AG09319 (cell line): ENCODE data around the gene ADGRL1.
A peak's percentile ranks its signal among the peaks of the same experiment; 100 is the strongest.

Experiments used
- DNase-seq: peaks from one replicate; pipeline ENCODE4 v3.0.0-alpha.2; 2010; ENCODE audit warnings: low read depth; ENCODE audit errors: extremely low read depth
- TF ChIP-seq, protein P1 (sequence below): IDR thresholded peaks from 2 replicates; pipeline ENCODE4 v1.5.1; 2011; ENCODE audit warnings: low read depth, mild to moderate bottlenecking, inconsistent platforms, low read length, moderate library complexity

ADGRL1 gene

DNA sequence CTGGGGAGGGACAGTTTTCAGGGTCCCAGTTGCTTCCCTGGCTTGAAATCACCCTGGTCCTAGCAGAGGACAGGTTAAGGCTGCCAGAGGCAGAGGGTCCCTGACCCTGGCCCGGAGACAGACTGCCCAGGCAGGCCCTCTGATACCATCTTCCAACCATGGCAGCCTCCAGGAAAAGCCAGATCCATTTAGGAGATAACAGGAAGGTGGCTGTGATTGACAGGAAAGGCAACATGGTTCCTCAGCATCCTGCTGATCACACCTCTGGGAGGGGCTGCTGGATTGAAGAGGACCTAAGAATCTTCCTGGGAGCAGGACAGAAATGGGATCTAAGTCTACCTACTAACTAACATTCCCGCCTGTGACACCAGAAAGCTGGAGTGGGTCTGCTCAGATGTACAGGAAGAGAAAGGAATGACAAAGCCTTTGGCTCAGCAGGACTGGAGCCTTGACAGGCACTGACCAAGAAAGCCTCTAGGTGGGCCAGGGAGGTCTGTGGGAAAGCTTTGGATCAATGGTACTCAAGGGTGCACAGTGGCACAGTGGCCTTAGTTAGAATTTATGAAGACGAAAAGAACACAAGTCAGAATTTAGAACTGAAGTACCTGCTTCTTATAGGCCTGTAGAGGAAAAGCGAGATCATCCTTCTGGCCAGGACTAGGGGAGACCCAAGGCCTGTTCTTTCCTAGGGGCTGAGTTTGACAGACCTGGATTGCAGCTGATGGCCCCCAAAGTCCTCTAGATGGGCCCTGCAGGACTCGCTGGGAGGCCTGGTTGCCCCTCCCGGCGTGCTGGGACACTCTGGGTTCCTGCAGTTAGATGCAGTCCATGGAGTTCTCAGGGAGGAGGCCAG lies 86.1 kb downstream of the ADGRL1 start:
- TF ChIP-seq, protein P1, sequence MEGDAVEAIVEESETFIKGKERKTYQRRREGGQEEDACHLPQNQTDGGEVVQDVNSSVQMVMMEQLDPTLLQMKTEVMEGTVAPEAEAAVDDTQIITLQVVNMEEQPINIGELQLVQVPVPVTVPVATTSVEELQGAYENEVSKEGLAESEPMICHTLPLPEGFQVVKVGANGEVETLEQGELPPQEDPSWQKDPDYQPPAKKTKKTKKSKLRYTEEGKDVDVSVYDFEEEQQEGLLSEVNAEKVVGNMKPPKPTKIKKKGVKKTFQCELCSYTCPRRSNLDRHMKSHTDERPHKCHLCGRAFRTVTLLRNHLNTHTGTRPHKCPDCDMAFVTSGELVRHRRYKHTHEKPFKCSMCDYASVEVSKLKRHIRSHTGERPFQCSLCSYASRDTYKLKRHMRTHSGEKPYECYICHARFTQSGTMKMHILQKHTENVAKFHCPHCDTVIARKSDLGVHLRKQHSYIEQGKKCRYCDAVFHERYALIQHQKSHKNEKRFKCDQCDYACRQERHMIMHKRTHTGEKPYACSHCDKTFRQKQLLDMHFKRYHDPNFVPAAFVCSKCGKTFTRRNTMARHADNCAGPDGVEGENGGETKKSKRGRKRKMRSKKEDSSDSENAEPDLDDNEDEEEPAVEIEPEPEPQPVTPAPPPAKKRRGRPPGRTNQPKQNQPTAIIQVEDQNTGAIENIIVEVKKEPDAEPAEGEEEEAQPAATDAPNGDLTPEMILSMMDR: no peak
- no peak for DNase-seq

DNA sequence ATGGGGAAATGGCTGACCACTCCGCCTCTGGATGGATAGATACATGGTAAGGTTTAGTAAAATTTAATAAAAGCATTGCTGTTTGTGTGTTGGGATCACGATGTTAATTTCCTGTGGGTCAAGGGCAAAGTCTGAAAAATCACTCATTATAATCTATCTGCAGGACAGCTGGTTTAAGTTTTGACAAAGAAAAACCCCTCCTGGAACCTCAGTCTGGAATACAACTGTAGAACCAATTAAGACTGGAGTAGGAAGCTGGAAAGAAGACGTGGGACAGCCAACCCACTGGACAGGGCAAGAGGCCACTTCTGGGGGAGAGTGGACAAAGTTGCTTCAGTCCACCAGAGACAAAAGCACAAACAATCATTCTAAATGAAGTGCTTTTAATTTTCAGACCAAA lies 86.8 kb downstream of the ADGRL1 start:
- no peak for DNase-seq
- TF ChIP-seq, protein P1: no peak

DNA sequence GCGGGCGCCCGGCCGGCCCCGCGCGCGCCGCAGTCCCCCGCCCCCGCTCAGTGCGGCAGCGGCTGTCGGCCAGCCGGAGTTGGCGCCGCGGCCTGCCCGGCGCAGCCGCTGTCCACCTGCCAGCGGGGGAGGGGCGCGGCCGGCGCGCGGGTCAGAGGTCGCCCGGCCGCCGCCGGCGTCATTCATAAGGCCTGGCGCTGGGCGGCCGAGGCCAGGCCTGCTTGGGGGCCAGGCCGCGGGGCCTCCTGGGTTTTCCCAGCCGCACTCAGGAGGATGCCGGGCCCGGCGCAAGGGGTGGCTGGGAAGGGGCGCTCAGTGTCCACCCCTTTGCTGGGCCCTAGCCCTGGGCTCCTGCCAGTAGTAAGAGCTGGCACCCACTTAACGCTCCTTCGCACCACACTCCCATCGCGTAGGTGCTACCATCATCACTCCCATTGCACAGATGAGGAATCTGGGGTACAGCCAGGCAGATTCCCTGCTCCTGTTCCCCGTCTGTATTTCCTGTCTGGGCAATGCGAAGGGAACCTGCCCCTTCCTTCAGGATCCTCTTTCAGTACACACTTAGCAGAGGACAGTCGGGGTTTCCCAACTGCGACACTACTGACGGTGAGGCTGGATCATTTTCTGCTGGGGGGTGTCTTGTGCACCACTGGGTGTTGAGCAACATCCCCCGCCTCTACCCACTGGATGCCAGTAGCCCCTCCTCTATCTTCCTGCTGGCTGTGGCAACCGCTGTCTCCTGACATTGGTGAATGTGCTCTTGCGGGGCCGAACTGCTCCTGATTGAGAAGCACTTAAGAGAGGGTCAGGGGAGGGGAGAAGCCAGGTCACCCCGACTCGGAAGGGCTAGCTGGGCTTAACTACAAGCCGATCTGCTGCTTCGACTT lies 87.6 kb downstream of the ADGRL1 start:
- peak; percentile 65 for DNase-seq

DNA sequence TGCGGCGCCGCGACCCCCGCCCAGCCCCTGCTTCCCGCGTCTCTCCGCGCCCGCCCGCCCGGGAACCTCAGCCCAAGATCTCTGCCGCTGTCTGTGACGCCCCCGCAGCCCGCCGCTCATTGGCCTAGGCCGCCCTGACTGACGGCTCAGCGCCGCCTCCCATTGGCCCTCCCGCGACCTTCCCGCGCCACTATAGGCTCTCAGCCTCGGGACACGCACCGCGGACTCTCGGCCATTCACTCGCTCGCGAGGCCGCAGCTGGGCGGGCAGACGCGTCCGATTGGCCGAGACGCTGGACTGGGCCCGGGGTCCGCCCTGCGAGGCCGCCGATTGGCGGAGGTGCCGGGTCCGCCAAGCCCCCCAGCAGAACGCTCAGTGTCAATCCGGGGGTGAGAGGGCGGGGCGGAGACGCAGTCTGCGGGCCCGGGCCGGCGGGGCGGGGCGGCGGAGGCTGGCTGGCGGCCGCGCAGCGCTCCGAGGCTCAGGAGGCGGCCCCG lies 88.3 kb downstream of the ADGRL1 start, which contains the start of gene PRKACA:
PRKACA (minus strand) TSS at position 95 of the 497 bp plus-strand sequence. CDS start 215 bp downstream, outside the sequence.
- TF ChIP-seq, protein P1: no peak
- peak; percentile 98 for DNase-seq

More for the DNA sequence above, 87.6 kb downstream of the ADGRL1 start:
- TF ChIP-seq, protein P1: no peak

DNA sequence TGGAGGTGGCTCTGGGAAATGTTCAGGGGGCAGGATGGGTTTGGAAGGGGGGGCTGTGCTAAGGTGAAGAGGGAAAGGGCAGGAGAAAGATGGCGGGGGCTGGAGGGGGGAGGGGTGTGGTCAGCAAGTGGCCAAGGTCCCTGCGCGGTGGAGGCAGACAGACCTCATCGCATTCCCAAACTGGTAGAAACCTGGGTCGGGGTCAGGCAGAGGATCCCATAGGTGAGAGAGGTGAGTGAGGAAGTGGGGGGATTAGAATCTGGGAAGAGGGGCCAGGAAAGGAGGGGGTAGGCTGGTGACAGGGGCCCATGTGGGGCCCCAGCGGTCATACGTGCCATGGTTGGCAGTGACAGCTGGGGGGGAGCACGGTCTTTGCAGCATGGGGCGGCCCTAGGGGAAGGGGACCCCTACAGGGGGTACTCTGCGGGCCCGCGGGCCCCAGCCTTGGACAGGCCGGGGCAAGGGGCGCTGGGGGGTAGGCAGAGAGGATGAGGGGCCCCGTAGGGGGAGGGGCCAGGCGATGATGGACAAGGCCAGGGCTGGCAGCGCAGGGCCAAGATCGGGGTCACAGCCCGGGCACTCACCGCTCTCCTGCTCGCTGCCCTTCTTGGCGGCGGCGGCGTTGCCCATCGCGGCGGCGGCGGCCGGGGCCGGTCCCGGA lies 88.9 kb downstream of the ADGRL1 start:
- DNase-seq: no peak
- TF ChIP-seq, protein P1: no peak

DNA sequence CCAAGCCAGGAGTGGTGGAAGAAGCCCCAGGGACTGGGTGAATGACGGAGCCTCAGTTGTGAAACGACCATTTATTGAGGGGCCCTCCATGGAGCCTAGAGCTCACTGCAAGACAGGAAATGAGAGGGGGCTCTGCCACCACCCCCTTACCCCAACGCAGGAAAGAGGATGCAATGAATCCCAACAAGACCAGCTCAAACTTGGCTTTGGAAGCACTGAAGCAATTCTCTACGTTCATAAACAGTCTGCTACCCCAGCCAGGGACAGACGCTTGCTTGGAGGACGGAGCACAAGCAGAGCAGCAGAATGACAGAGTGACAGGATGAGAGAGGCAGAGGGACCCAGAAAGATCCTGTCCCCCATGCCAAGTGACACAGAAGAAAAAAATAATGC lies 89.4 kb downstream of the ADGRL1 start:
- no peak for DNase-seq
- TF ChIP-seq, protein P1: no peak
